Naive thymus-derived CD8-positive, alpha-beta T cell (primary cell): ENCODE data around the gene TBC1D22A. TPM values are rescaled to one million over a fixed set of nuclear protein-coding genes. Genes with fewer than 3 reads are reported as not detected.
A peak's percentile ranks its signal among the peaks of the same experiment; 100 is the strongest.

Source experiments
- ATAC-seq, 2 donors: fragments of 150-1000 bp; cut with Tn5 transposase in 1 of 2; sonication (Bioruptor Pico), chemical (Tn5 transposase) in 1 of 2; 1 replicate in 1 of 2; 2 replicates in 1 of 2; pipeline ENCODE4 v1.10.0; 2021; ENCODE audit warnings: mild to moderate bottlenecking in 2 of 2, moderate library complexity in 2 of 2
- POLR2A ChIA-PET: fragments of 350-600 bp; sonication (Branson Sonifier 250); formaldehyde crosslinking; loops from one replicate; lab custom pipeline; 2021; ENCODE audit warnings: antibody characterized with exemption; lab: Charles Lee
- DNase-seq, 10 donors: peaks; one replicate each; pipeline versions ENCODE4 v3.0.0 to v3.0.0-alpha.2; 2020 to 2022
- H3K27ac Mint-ChIP-seq, 10 donors: one replicate each; pipeline ENCODE4 v1.8.0; 2020 to 2022; ENCODE audit warnings: mild to moderate bottlenecking in 10 of 10, mixed read lengths in 10 of 10, moderate library complexity in 4 of 10, inconsistent platforms in 1 of 10
- H3K27me3 Mint-ChIP-seq, 5 donors: one replicate each; pipeline ENCODE4 v1.8.0; 2021 to 2022; ENCODE audit warnings: mixed read lengths in 5 of 5
- H3K36me3 Mint-ChIP-seq, 3 donors: one replicate each; pipeline ENCODE4 v1.8.0; 2020 to 2022; ENCODE audit warnings: mixed read lengths in 3 of 3, mild to moderate bottlenecking in 2 of 3, inconsistent platforms in 1 of 3
- H3K4me1 Mint-ChIP-seq, 4 donors: one replicate each; pipeline ENCODE4 v1.8.0; 2021 to 2022; ENCODE audit warnings: mixed read lengths in 4 of 4
- H3K4me3 Mint-ChIP-seq, 10 donors: one replicate each; pipeline ENCODE4 v1.8.0; 2020 to 2022; ENCODE audit warnings: mild to moderate bottlenecking in 10 of 10, mixed read lengths in 10 of 10, moderate library complexity in 6 of 10, inconsistent platforms in 1 of 10
- H3K9me3 Mint-ChIP-seq, 9 donors: one replicate each; pipeline ENCODE4 v1.8.0; 2020 to 2022; ENCODE audit warnings: mixed read lengths in 9 of 9, mild to moderate bottlenecking in 3 of 9, inconsistent platforms in 1 of 9, moderate library complexity in 1 of 9
- polyA plus RNA-seq, 3 donors: library from polyadenylated mRNA; unstranded; fragments of 300-500 nt; fragmentation: Illumina TruSeq; gene quantifications; one replicate each; pipeline ENCODE4 v1.2.3, GENCODE V29; 2021
- total RNA-seq, 8 experiments: library from RNA in 2 of 8; stranded (reverse) in 2 of 8; gene quantifications; one replicate each; pipeline ENCODE4 v1.2.3 and lab custom pipeline; 2021 to 2026

The TBC1D22A gene
- total and polyA plus RNA-seq, 5 experiments from 2014 or later = 23.0 to 57.2 (median 24.6) TPM

- H3K9me3 Mint-ChIP-seq = no peaks in the 10 kb centered on the region
- peaks cover 0 to 25% (median 2%) of the 10 kb centered on the region in 3 donors for H3K36me3 Mint-ChIP-seq
- H3K4me1 Mint-ChIP-seq = peaks cover 6 to 47% (median 31%) of the 10 kb centered on the region in 4 donors
- H3K27ac Mint-ChIP-seq = no peak overlapping the region
- H3K27me3 Mint-ChIP-seq = no peaks in the 10 kb centered on the region
- no peak for DNase-seq
- no peak for ATAC-seq
- POLR2A ChIA-PET = no interaction called here
- H3K4me3 Mint-ChIP-seq = no peak overlapping the region
Measured at GRCh38 chr22:46959369-46959768, 196.9 kb downstream of the TBC1D22A start.

DNA sequence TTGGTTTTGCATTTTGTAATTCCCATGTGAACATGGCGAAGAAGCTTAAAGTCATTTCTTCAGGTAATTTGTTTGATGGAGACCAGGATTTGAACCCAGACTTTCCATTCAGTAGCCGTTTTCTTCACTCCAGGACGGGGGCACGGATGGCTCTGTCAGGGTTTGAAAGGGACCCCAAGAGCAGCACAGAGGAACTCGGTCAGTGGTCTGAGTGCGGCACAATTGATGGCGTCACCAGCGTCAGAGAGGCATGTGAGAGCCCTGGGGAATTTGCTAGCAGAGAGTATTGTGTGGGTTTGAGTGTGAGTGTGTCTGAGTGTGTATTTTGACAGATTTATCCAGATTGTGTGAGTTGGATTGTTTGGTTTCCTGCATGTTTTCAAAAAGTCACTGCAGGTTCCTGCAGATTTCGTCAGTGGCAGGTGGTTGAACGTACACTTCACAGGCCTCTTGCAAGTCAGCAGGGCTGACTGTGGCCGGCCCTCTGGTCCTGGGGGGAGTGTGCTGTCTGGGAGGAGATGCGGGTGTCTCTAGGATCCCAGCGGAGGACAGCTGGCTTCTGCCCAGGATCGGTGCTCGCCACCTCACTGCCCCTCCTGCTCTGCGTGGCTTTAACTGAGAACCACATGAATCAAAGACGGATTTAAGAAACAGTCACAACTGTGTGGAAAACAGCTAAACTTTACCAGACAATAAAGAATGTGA, 199.3 kb downstream of the TBC1D22A start:
- peaks cover 0 to 25% (median 0%) of the 10 kb centered on the region in 3 donors for H3K36me3 Mint-ChIP-seq
- no peaks in the 10 kb centered on the region for H3K27me3 Mint-ChIP-seq
- peak overlapping the region in 1 of 10 donors; percentile 15 for H3K4me3 Mint-ChIP-seq
- POLR2A ChIA-PET = no interaction called here
- peak overlapping the region in 4 of 10 donors; percentile 8 to 75 (median 74) for H3K27ac Mint-ChIP-seq
- DNase-seq = no peak
- peaks cover 0 to 1% (median 0%) of the 10 kb centered on the region in 9 donors for H3K9me3 Mint-ChIP-seq
- no peak for ATAC-seq
- peaks cover under 1 to 56% (median 36%) of the 10 kb centered on the region in 4 donors for H3K4me1 Mint-ChIP-seq

DNA sequence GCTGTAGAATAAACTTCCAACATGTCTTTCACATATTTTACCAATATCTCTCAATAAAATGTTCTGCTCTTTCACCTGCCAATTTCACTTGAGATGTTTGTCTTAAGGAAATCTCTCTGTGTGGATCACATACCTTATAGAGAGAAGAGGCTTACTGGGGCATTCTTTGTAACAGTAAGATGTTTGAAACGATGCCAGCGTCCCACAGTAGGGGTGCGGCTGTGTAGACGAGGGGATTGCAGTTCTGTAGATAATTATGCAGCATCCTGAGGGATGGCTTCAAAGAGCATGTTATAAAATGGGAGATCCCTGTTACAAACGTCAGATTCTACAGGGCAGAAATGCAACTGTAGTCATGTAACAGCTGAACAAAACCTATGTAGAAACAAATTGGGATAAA, 200.0 kb downstream of the TBC1D22A start:
- Mint-ChIP-seq H3K27me3 (no peaks in the 10 kb centered on the region), H3K4me1 (peaks cover 1 to 58% (median 33%) of the 10 kb centered on the region in 4 donors), H3K4me3 (no peak overlapping the region), H3K9me3 (peaks cover 0 to 1% (median 0%) of the 10 kb centered on the region in 9 donors), H3K36me3 (peaks cover 0 to 24% (median 0%) of the 10 kb centered on the region in 3 donors), H3K27ac (peak overlapping the region in 3 of 10 donors; percentile 22 to 64 (median 31))
- DNase-seq (no peak), ATAC-seq (no peak)
- POLR2A ChIA-PET = no interaction called here

DNA sequence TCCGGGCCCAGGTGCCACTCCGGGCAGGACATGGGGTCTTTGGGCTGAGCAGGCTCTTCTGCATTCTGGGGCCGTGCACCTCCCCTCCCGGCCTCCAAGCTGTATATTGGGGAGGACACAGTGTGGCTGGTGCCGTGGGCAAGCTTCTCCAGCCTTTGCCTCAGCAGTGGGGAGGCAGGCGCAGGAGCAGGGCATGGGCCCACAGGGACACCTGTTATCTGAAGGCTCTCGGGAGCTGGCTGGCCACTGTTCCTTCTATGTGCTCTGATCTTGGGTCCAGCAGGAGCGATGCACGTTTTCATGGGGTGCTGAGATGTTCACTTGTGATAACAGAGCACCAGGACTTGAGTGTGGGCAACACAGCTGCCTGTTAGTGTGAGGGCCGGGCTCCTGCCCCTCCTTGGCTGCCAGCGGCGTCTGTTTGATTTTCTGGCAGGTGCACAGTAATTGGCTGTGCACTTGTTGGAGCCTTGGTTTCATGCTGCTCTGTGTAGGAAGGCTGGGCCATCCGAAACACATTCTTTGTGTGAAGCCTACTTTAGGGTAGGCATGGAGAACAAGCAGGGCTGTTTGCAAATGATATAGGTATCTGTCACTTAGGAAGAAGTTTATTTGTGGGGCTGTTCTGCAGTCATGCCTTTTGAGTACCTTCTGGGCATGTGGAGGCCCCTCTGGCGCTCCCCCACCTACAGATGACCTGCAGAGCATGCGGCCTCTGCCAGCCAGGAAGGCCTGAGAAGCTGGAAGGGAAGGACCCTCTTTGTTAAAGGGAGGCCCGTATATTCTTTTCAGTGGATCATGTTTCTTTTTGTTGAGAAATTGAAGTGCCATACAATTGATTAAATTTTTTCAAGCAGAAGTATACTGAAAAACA, 201.5 kb downstream of the TBC1D22A start:
- peak overlapping the region in 4 of 10 donors; percentile 7 to 73 (median 25) for H3K27ac Mint-ChIP-seq
- no peak for ATAC-seq
- H3K27me3 Mint-ChIP-seq = no peaks in the 10 kb centered on the region
- peaks cover 0 to 24% (median 0%) of the 10 kb centered on the region in 3 donors for H3K36me3 Mint-ChIP-seq
- H3K4me1 Mint-ChIP-seq = peaks cover 8 to 61% (median 36%) of the 10 kb centered on the region in 4 donors
- peaks cover 0 to 1% (median 0%) of the 10 kb centered on the region in 9 donors for H3K9me3 Mint-ChIP-seq
- POLR2A ChIA-PET = no interaction called here
- no peak for DNase-seq
- no peak overlapping the region for H3K4me3 Mint-ChIP-seq

DNA sequence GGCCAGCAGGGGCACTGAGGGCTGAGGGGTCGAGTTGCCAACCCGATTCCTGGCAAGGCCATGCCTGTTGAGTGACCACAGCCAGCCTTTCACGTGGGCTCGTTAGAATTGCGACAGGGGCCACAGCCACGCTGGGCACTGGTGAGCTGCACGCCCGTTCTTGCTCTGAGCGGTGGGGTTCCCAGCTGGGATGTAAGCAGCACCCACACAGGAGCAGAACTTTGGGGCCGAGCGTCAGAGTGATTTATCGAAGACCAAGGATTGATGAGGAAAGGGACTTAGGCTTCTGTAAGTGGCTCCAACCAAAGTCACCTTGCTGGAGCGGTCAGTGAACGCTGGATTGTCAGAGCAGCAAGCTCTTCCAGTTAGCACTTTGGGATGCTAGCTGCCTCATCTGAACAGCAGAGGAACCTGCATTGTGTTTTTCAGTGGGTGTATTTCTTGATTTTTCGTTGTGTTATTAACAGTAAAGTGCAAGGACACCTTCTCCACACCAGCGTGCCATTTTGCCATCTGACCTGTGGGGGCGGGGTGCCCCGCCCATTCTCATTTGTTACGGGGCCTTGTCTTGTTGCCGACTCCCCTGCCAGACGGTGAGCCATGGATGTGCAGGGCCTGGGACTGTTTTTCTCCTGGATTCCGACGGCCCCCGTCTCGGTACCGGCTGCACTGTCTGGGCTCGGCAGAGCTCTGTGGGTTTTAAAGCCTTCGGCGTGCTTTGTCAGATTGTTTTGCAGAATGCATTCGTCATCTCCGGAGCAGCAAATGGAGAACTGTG, 202.5 kb downstream of the TBC1D22A start:
- POLR2A ChIA-PET = no interaction called here

DNA sequence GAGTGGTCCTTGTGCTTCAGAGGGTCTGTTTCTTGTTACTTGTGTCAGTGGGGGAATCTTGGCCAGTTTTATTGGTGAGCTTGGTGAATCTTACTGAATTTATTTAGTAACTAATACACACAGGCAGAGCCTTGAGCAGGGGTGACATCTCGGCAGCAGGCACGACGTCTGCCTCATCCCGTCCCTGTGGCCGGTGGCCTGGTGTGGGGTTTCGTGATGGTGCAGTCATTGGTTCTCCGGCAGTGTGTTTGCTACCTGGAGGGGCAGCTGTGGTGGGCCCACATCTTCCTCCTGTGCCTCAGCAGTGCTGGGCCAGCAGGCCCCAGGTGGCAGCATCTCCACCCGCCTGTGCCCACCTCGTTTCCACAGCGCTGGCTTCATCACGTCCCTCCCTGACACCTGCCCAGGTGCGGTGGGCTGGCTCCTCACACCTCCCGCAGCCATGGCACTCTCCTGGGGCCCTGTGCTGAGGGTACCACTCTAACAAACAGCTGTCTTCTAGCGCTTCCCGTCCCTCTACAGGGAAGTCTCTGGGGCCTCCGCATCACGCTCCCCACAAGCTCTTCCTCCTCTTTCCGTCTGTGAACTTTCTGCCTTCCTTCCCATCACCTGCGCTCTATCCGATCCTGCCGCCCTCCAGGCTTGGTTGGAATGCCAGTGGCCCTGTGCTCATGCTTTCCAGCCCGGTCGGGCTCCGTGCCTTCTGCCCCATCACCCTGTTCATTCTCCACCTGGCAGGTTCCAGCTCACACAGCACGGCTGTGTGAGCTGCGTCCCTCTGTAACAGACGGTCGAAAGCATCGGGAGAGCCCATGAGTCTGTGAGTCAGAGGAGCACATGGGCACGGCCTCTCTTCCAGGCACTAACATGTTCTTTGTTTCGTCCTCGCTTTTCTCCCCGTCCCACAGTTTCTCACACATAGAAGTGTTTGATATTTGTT, 203.4 kb downstream of the TBC1D22A start:
- H3K4me3 Mint-ChIP-seq = no peak overlapping the region
- POLR2A ChIA-PET = no interaction called here
- H3K27me3 Mint-ChIP-seq = no peaks in the 10 kb centered on the region
- H3K27ac Mint-ChIP-seq = peak overlapping the region in 2 of 10 donors; percentile 9 to 66
- H3K4me1 Mint-ChIP-seq = peaks cover 24 to 64% (median 48%) of the 10 kb centered on the region in 4 donors
- ATAC-seq = no peak
- peaks cover 0 to 1% (median 0%) of the 10 kb centered on the region in 9 donors for H3K9me3 Mint-ChIP-seq
- no peak for DNase-seq
- H3K36me3 Mint-ChIP-seq = peaks cover 0 to 22% (median 0%) of the 10 kb centered on the region in 3 donors

More for the DNA sequence above, 202.5 kb downstream of the TBC1D22A start:
- no peak for DNase-seq
- no peak for ATAC-seq
- no peak overlapping the region for H3K4me3 Mint-ChIP-seq
- H3K27ac Mint-ChIP-seq = no peak overlapping the region
- peaks cover 0 to 1% (median 0%) of the 10 kb centered on the region in 9 donors for H3K9me3 Mint-ChIP-seq
- H3K36me3 Mint-ChIP-seq = peaks cover 0 to 22% (median 0%) of the 10 kb centered on the region in 3 donors
- H3K4me1 Mint-ChIP-seq = peaks cover 19 to 60% (median 42%) of the 10 kb centered on the region in 4 donors
- no peaks in the 10 kb centered on the region for H3K27me3 Mint-ChIP-seq

GRCh38 chr22:46966495-46966845, 204.0 kb downstream of the TBC1D22A start:
- Mint-ChIP-seq H3K4me3 (no peak overlapping the region), H3K4me1 (peaks cover 24 to 57% (median 46%) of the 10 kb centered on the region in 4 donors), H3K27me3 (no peaks in the 10 kb centered on the region), H3K9me3 (peaks cover 0 to 1% (median 0%) of the 10 kb centered on the region in 9 donors), H3K36me3 (peaks cover 0 to 17% (median 0%) of the 10 kb centered on the region in 3 donors), H3K27ac (peak overlapping the region in 2 of 10 donors; percentile 9 to 66)
- DNase-seq (no peak), ATAC-seq (no peak)
- POLR2A ChIA-PET = no interaction called here

- POLR2A ChIA-PET = no interaction called here
- Mint-ChIP-seq H3K4me1 (peaks cover 24 to 54% (median 42%) of the 10 kb centered on the region in 4 donors), H3K27me3 (no peaks in the 10 kb centered on the region), H3K4me3 (no peak overlapping the region), H3K27ac (peak overlapping the region in 1 of 10 donors; percentile 13), H3K9me3 (peaks cover 0 to 1% (median 0%) of the 10 kb centered on the region in 9 donors), H3K36me3 (peaks cover 0 to 14% (median 0%) of the 10 kb centered on the region in 3 donors)
- DNase-seq (no peak), ATAC-seq (no peak)
Measured at GRCh38 chr22:46966846-46967245, 204.4 kb downstream of the TBC1D22A start.

DNA sequence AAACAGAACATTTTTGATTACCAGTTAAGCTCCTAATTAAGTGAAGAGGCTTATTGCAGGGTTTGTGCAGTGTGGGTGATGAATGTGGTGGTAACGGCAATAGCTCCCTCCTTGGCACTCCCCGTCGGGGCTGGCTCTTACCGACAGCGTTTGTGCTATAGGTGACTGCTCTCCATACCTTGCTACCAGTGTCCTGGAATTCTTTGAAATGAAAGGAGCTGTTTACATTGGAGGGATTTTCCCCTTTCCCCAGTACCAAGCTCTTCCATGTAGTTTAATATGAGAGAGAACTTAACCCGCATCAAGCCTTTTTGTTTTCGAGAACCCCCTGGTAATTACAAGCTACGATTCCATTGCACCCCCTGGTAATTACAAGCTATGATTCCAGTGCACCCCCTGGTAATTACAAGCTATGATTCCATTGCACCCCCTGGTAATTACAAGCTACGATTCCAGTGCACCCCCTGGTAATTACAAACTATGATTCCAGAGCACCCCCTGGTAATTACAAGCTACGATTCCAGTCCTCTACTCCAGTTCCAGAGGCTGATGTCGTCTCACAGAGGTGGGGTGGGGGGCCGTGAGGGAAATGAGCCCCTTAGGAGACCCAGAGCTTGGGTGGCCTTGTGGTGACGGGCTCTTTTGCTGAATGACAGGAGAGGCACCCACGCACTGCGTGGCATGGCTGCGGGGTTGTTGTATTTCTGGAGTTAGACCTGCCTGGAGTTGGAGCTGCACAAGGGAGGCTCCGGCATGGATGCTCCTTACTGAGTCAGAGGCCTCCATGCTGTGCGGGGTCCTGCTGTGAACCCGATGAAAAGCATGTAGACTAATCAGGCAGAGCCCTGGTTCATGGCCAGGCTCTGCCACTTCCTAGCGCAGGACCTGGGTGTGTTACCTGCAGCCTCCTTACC, 205.3 kb downstream of the TBC1D22A start:
- Mint-ChIP-seq H3K36me3 (peaks cover 0 to 16% (median 0%) of the 10 kb centered on the region in 3 donors), H3K4me1 (peaks cover 24 to 47% (median 37%) of the 10 kb centered on the region in 4 donors), H3K9me3 (peaks cover 0 to 1% (median 0%) of the 10 kb centered on the region in 9 donors)

DNA sequence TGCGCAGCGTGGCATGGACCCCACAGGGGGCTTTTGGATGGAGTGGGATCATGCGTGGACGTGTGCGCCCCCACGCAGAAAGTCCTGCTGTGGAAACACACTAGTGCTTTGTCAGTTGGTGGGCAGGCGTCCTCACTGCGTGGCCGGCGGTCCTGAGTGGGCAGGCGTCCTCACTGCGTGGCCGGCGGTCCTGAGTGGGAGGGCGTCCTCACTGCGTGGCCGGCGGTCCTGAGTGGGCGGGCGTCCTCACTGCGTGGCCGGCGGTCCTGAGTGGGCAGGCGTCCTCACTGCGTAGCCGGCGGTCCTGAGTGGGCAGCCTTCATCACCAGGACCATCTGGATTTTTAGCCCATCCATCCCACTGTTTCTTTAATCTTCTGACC, 205.9 kb downstream of the TBC1D22A start:
- Mint-ChIP-seq H3K36me3 (peaks cover 0 to 15% (median 0%) of the 10 kb centered on the region in 3 donors), H3K4me1 (peaks cover 24 to 44% (median 34%) of the 10 kb centered on the region in 4 donors), H3K27me3 (no peaks in the 10 kb centered on the region), H3K4me3 (no peak overlapping the region), H3K27ac (no peak overlapping the region), H3K9me3 (peaks cover 0 to 1% (median 0%) of the 10 kb centered on the region in 9 donors)
- POLR2A ChIA-PET = no interaction called here
- no peak for DNase-seq
- ATAC-seq = no peak

More for the DNA sequence above, 205.3 kb downstream of the TBC1D22A start:
- Mint-ChIP-seq H3K4me3 (no peak overlapping the region), H3K27ac (peak overlapping the region in 1 of 10 donors; percentile 35), H3K27me3 (no peaks in the 10 kb centered on the region)
- POLR2A ChIA-PET = no interaction called here
- ATAC-seq = no peak
- no peak for DNase-seq
